ENCODE measurements around the gene CASS4.

DNA sequence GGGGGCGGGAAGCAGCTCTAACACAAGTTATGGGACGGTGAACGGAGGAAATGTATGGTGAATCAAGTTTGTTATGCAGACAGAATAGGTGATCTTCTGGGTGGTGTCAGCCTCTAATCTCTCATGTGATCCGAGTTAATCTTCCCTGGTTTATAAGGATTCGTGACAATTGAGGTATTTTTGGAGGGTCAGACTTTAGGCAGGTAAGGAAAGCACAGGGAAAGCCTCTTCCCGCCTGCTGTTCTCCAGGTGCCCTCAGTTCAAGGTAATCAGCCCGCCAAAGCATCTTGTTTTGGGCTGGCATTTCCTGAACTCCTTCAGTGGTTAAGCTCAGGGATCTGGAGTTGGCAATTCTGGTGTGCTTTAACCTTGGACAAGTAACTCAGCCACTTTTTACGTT lies 18.4 kb upstream of the CASS4 start:
- TF ChIP-seq, protein P1, sequence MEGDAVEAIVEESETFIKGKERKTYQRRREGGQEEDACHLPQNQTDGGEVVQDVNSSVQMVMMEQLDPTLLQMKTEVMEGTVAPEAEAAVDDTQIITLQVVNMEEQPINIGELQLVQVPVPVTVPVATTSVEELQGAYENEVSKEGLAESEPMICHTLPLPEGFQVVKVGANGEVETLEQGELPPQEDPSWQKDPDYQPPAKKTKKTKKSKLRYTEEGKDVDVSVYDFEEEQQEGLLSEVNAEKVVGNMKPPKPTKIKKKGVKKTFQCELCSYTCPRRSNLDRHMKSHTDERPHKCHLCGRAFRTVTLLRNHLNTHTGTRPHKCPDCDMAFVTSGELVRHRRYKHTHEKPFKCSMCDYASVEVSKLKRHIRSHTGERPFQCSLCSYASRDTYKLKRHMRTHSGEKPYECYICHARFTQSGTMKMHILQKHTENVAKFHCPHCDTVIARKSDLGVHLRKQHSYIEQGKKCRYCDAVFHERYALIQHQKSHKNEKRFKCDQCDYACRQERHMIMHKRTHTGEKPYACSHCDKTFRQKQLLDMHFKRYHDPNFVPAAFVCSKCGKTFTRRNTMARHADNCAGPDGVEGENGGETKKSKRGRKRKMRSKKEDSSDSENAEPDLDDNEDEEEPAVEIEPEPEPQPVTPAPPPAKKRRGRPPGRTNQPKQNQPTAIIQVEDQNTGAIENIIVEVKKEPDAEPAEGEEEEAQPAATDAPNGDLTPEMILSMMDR (IDR thresholded peaks at IDR 0.05): no peak
- no peak for TF ChIP-seq POLR2A (IDR thresholded peaks at IDR 0.05)
